Smooth muscle cell of the brain vasculature (primary cell): ENCODE measurements around the gene FUT7.
"Not testable (repeated sequence)": the region's sequence is repeated elsewhere in the genome, so short reads cannot be mapped to it uniquely, and the experiment has no call there.

Experiments used
- DNase-seq: peaks from one replicate; pipeline ENCODE4 v3.0.0-alpha.2; 2012; ENCODE audit warnings: low read depth, low spot score

Gene FUT7

DNA sequence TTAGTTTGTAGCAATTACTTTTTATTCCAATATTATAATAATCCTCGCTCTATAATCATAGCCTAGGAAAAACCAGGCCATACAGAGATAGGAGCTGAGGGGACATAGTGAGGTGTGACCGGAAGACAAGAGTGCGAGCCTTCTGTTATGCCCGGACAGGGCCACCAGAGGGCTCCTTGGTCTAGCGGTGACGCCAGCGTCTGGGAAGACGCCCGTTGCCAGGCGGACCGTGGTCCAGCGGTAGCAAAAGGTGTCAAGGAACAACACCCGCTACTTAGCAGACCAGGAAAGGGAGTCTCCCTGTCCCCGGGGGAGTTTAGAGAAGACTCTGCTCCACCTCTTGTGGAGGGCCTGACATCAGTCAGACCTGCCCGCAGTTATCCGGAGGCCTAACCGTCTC lies 27.6 kb downstream of the FUT7 start:
- not testable (repeated sequence) for DNase-seq

GRCh38 chr9:137002646-137003041 lies 29.2 kb downstream of the FUT7 start:
- DNase-seq = no peak

DNA sequence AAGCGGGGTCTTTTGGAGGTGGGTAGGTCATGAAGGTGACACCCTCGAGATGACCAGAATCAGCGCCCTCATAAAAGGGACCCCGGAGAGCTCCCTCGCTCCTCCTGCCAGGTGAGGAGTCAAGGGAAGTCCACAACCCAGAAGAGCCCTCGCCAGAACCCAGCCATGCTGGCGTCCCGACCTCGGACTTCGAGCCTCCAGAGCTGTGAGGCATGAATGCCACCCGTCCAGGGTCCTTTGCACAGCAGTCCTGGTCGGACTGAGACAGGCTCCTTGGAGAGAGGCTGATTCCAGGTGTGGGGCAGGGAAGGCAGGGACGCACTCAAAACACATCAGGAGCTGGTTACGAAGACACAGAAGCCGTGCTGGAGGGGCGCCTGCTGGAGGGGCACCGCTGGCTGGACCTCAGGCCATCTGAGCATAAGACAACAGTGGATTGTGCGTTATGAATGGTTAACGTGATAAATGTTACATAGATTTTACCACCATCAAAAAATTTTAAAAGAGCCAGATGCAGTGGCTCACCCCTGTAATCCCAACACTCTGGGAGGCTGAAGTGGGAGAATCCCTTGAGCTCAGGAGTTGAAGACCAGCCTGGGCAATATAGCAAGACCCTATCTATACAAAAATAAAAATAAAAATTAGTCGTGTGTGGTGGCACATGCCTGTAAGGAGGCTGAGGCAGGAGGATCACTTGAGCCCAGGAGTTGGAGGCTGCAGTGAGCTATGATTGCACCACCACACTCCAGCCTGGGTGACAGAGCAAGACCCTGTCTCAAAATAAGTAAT lies 29.8 kb downstream of the FUT7 start:
- no peak for DNase-seq

DNA sequence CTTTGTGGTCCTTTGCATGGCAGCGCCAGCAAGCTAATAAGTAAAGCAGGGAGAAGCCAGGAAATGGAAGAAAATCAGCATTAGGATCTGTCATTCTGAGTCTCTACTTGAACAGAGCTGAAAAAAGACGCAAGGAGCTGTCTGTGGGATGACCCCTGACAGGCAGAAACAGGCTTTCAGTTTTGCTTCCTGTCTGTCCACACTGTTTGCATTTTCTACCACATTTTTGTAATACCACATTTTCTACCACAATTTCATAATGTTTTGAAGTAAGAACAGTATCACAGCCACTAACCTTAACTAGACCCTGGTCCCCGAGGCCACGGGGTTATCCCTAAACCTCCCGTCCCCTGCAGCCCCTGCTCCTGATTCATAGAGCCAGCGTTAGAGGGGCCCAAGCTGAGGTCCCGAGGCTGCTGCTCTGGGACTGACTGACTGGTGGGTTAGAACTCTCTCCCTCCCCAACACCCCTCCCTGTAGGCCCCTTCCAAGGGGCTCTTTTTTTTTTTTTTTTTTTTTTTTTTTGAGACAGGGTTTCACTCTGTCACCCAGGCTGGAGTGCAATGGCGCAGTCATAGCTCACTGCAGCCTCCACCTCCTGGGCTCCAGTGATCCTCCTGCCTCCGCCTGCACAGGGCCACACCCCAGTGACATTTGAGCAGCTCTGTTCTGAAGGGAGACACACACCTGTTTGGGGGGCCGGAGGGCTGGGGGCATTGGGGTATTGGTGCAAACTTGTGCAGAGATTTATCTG lies 31.5 kb downstream of the FUT7 start:
- DNase-seq = no peak

DNA sequence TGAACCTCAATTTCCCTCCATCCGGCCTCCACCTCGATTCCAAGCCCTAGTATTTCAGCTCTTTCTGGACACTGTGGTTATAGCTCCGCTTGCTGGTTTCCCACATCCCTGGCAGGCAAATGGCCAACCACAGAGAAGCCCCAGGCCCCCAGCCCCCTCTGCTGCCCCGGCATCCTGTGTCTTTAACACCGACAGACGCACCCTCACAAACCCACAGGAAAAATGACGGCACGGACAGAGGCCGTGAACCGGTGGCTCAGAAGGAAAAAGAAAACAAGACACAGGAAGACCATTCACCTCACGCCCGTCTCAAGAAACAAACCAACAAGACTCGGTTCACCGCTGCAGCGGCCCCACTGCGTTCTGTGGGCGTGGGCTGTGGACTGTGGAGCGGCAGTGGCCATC lies 34.1 kb downstream of the FUT7 start:
- DNase-seq = no peak

GRCh38 chr9:136997371-136997770 lies 34.5 kb downstream of the FUT7 start:
- no peak for DNase-seq

GRCh38 chr9:136996361-136997292 lies 35.3 kb downstream of the FUT7 start, which contains the start of gene CLIC3:
Gene CLIC3 (minus strand): TSS chr9:136996568. CDS start chr9:136996543, 25 bp downstream.
- no peak for DNase-seq

- DNase-seq = no peak
Measured at GRCh38 chr9:136995772-136996311, 36.0 kb downstream of the FUT7 start.

DNA sequence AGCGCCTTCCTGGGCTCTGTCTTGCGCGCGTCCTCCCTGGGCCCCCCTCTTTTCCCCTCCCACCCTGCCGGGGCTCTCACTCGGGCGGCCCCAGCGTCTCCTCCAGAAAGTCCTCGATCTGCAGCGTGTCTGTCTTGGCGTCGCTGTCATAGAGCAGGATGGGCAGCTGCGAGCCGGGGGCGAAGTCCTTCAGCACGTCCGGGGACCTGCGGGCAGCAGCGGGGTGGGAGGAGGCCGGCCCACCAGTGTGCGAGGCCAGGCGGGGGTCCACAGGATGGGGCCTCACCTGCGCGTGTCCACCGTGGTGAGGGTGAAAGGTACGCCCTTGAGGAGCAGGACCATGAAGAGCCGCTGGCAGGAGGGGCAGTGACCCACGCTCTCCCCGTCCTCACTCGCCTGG lies 36.5 kb downstream of the FUT7 start:
- no peak for DNase-seq

- DNase-seq = no peak
Measured at GRCh38 chr9:136994888-136995230, 37.0 kb downstream of the FUT7 start.

- DNase-seq = no peak
Measured at GRCh38 chr9:136994180-136994887, 37.6 kb downstream of the FUT7 start.

DNA sequence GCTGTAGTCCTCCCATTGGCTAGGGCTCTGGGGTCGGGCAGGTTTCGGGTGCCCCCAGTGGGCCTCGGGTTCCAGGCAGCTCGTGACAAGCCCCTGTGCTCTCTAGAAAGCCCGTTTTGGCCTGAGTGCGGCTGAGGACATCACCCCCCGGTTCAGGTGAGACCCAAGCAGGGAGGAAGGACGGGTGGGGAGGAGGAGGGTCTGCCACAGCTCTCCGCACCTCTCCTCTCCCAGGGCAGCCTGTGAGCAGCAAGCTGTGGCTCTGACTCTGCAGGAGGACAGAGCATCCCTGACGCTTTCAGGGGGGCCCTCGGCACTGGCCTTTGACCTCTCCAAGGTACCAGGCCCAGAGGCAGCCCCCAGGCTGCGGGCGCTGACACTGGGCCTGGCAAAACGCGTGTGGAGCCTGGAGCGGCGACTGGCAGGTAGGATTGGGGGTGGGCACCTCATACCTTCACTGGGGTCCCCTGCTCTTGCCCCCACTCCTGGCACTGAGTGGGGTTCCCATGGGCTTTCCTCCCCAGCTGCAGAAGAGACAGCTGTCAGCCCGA lies 39.0 kb downstream of the FUT7 start:
- no peak for DNase-seq

DNA sequence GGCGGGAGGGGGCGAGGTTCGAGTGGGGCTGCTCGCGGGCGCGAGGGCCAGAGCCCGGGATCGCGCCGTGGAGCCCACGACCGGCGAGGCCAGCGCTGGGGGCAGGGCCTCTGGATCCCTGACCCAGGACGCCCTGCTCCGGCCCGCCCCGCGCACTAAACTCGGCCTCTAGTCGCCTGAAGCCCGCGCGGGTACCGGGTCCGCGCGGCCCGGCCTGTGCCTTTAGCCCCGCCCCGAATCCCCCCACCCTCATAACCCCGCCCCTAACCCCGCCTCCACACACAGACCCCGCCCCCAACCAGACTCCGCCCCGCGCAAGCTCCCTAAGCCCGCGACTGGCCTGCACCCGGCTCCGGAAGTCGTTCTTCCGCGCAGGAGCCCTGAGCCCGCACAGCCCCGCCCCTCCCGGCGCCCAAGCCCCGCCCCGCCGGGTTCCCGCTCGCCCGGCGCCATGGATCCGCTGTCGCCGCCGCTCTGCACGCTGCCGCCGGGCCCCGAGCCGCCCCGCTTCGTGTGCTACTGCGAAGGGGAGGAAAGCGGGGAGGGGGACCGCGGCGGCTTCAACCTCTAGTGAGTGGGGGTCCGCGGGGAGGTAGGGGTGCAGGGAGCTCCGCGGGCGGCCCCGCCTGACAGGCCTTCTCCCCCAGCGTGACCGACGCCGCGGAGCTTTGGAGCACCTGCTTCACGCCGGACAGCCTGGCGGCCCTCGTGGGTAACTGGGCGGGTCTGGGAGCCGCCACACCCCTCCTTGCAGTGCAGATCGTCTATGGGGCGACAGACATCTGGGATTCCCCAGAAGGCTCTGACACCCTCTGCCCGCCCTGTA lies 39.7 kb downstream of the FUT7 start, which contains the start of gene PAXX:
Gene PAXX, plus strand, starts transcription at position 430 of the 826 bp plus-strand sequence. Its CDS starts 22 bp downstream, at position 452.
- DNase-seq = no peak

DNA sequence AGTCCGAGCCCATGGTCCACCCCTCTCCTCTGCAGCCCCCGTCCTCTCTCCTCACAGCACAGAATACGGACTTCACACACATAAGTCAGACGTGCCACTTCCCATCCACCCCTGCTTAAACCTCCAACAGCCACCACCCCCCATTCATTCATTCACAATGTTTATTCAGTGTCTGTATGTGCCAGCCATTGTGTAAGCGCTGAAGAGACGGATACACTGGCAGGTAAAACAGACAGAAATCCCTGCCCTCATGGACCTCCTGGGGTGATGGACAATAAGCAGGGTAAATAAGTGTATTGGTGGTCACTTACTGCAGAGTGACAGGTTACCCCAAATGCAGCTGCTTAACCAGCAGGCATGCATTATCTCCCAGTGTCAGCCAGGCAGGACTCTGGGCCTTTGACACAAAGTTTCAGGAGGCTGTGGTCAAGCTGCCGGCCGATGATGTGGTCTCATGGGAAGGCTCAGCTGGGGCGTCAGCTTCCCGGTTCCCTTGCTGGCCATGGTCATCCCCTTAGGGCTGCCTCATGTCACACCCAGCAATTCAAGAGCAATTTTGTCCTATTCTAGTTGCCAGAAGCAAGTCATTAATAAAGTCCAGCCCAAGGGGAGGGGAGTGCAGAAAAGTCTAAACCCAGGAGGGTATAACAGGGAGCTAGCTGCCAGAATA lies 41.5 kb downstream of the FUT7 start:
- no peak for DNase-seq

DNA sequence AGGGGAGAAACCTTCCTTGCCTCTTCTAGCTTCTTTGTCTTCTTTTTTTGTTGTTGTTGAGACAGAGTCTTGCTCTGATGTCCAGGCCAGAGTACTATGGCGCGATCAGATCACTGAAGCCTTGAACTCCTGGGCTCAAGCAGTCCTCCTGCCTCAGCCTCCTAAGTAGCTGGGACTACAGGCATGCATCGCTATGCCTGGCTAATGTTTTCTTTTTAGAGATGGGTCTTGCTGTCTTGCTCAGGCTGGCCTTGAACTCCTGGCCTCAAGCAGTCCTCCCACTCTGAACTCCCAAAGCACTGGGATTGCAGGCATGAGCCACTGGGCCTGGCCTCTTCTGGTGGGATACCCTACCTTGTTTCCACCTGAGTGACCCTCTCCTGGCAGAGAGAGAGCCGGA lies 43.0 kb downstream of the FUT7 start:
- DNase-seq = no peak

DNA sequence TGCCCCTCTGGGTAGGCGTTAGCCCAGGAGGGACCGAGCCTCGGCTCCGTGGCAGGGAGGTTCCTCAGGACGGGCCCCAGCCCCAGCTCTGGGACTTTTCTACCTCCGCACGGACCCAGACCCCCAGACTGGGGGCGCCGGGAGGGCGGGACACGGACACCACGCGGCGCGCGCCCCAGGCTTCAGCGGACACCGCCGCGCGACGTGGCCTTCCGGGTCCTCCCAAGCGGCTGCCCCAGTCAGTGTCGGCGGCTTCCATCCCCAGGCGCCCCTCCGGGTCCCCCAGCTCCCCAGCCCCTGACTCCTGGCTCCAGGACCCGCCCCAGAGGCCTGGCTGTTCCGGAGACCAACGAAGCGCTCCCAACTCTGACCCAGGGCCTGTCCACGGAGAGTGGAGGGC lies 46.0 kb downstream of the FUT7 start:
- no peak for DNase-seq

GRCh38 chr9:136985027-136985602 lies 46.8 kb downstream of the FUT7 start:
- no peak for DNase-seq

DNA sequence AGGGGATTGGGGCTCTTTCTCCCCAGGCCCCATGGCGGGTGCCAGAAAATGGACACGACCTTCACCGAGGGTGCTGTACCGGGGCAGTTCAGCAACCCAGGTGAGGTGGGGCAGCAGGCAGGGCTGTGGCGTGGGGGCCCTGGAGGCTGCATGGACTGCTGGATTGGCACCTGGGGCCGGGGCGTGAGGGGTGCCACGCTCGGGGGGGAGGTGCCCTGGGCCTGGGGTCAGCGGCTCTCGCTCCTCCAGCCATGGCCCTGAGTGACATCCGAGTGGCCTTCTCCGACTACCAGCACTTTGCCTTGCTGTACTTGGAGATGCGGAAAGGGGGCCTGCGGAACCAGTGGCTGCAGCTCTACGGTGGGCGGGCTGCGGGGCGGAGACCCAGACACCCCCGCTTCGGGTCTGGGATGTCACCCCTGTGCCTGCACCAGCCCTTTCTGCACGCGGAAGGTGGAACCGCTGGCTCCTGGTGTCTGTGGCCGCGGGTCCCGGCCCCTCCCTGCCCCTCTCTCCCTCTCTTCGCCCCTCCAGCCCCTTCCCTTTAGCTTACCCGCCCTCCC lies 47.3 kb downstream of the FUT7 start:
- DNase-seq = no peak
